Measurements from ENCODE around the gene KRTAP5-3. TPM values are rescaled to one million over a fixed set of nuclear protein-coding genes. Genes with fewer than 3 reads are reported as not detected.

Gene KRTAP5-3
- total and polyA plus RNA-seq, 9 of the 15 experiments (the other 6 are each of a cell fraction or from before 2014, with no cell fraction given) = not detected

DNA sequence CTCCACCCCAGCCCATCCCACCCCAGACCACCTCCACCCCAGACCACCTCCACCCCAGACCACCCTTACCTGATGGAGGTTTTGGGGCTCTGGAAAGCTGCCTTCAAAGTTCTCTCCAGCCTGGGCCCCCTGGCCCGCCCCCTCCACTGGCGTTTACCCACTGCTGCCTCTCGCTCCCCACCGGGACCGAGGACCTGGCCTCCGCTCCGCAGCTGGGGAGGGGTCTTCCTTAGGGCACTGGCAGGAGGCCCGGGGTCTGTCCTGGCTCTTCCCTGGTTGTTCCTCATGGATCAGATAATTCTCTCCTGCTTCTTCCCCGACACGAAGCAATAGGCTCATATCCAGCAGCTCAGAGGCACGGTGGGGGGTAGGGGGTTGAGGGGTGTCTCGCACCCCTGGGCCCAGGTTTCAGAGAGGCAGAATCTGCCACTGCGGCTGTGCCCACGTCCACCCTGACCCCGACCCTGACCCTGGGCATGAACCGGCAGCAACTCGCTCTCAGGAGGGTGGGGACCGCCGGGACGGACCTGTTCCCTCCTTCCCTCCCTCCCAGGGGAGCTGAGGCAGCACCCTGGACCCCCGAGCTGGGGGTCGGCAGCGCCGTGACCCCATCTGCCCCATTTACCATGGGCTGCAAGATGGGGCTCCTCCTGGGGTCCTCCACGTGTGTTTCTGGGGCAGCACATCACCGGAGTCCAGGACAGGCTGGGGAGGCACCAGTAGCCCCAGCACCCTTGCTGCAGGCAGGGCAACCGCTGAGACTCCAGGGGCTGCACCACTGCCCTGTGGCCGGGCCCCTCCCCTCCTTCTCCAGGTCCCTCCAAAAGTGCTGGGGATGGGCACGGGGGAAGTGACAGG lies 34.3 kb upstream of the KRTAP5-3 start (continued):
- TF ChIP-seq, protein P1, sequence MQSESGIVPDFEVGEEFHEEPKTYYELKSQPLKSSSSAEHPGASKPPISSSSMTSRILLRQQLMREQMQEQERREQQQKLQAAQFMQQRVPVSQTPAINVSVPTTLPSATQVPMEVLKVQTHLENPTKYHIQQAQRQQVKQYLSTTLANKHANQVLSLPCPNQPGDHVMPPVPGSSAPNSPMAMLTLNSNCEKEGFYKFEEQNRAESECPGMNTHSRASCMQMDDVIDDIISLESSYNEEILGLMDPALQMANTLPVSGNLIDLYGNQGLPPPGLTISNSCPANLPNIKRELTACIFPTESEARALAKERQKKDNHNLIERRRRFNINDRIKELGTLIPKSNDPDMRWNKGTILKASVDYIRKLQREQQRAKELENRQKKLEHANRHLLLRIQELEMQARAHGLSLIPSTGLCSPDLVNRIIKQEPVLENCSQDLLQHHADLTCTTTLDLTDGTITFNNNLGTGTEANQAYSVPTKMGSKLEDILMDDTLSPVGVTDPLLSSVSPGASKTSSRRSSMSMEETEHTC (IDR thresholded peaks at IDR 0.05) = no peak

DNA sequence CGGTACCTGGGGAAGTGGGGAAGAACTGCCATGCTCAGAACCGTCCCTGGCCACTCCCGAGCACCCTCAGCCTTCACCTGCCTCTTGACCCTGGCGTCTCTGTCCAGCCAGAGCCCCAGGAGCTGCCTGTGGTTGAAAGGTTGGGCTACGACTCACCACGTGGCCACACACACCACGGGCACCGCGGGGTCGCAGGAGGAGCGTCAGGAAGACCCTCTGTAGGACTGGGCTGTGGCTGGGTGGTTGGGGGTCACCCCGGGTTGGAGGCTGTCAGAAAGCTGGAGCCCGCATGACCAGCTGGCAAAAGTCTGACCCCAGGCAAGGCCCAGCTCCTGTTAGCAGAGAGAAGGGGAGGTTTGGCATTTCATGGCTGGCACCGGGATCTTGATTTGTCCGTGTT lies 32.8 kb upstream of the KRTAP5-3 start:
- no peak overlapping the region for H3K9ac ChIP-seq (ENCODE audit: insufficient read depth in 1 of 2, low read depth in 2 of 2, low read length in 2 of 2)
- ATAC-seq = no peak
- no peaks in the 10 kb centered on the region for H3K9me3 ChIP-seq (replicated peaks; ENCODE audit: control insufficient read depth, insufficient read depth, low read depth, low read length)
- peaks cover 8% of the 10 kb centered on the region for H4K20me1 ChIP-seq (replicated peaks; ENCODE audit: control insufficient read depth, insufficient read depth, low read length)
- H3K4me3 ChIP-seq = no peak overlapping the region
- peaks cover 0 to 9% of the 10 kb centered on the region in 2 experiments; a peak in 2 of 5 replicates for H3K4me1 ChIP-seq (replicated peaks in 1 of 2; ENCODE audit: control insufficient read depth in 2 of 2, insufficient read depth in 2 of 2, low read length in 2 of 2)
- intact Hi-C loops (cut with micrococcal nuclease) (no loop called here), in situ Hi-C loops (cut with MboI) (no loop called here)
- H3K79me2 ChIP-seq (ENCODE audit: control insufficient read depth, insufficient read depth, low read length) = no peaks in the 10 kb centered on the region
- no peak overlapping the region for H3K27ac ChIP-seq (ENCODE audit: extremely low read depth, low read depth, low read length)
- TF ChIP-seq SIX5 (IDR thresholded peaks at IDR 0.05; ENCODE audit: borderline replicate concordance in 1 of 2, insufficient read depth in 1 of 2, low read depth in 1 of 2, low read length in 2 of 2) (no peak), BCL6 (CRISPR knock-in tag; IDR thresholded peaks at IDR 0.05) (no peak), BRD9 (IDR thresholded peaks at IDR 0.05; ENCODE audit: low read depth, partially characterized antibody) (no peak), HDAC8 (tag; IDR thresholded peaks at IDR 0.05) (no peak), NR4A1 (CRISPR knock-in tag; IDR thresholded peaks at IDR 0.05) (no peak), NR4A1 (tag; IDR thresholded peaks at IDR 0.05) (no peak), SREBF2 (CRISPR knock-in tag; IDR thresholded peaks at IDR 0.05) (no peak), CBFA2T2 (conservative IDR thresholded peaks at IDR 0.05) (no peak), ZFP1 (CRISPR knock-in tag; IDR thresholded peaks at IDR 0.05) (no peak), SRSF1 (IDR thresholded peaks at IDR 0.05; ENCODE audit: low read depth, low read length) (no peak), KDM4B (IDR thresholded peaks at IDR 0.05; ENCODE audit: borderline replicate concordance in 2 of 2, low read depth in 1 of 2) (no peak)
- TF ChIP-seq, protein P2, sequence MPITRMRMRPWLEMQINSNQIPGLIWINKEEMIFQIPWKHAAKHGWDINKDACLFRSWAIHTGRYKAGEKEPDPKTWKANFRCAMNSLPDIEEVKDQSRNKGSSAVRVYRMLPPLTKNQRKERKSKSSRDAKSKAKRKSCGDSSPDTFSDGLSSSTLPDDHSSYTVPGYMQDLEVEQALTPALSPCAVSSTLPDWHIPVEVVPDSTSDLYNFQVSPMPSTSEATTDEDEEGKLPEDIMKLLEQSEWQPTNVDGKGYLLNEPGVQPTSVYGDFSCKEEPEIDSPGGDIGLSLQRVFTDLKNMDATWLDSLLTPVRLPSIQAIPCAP (CRISPR knock-in tag; IDR thresholded peaks at IDR 0.05; ENCODE audit: borderline replicate concordance) = no peak
- TF ChIP-seq, protein P3, sequence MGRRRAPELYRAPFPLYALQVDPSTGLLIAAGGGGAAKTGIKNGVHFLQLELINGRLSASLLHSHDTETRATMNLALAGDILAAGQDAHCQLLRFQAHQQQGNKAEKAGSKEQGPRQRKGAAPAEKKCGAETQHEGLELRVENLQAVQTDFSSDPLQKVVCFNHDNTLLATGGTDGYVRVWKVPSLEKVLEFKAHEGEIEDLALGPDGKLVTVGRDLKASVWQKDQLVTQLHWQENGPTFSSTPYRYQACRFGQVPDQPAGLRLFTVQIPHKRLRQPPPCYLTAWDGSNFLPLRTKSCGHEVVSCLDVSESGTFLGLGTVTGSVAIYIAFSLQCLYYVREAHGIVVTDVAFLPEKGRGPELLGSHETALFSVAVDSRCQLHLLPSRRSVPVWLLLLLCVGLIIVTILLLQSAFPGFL (CRISPR knock-in tag; IDR thresholded peaks at IDR 0.05) = no peak
- H2AFZ ChIP-seq (ENCODE audit: low read depth, low read length) = no peak overlapping the region
- H3K4me2 ChIP-seq (ENCODE audit: insufficient read depth, low read length) = no peak overlapping the region
- POLR2A ChIA-PET = interaction anchor here (0.6 kb wide), 1 partner anchor 36 kb away, joined by 3 read pairs; no protein-coding TSS in a partner anchor
- CTCF ChIA-PET (ENCODE audit: low intra/inter-chr PET ratio) = no interaction called here
- H3K36me3 ChIP-seq (ENCODE audit: control insufficient read depth, insufficient read depth, low read length) = no peaks in the 10 kb centered on the region
- peaks cover 8 to 66% of the 10 kb centered on the region in 2 experiments; a peak in 3 of 5 replicates for H3K27me3 ChIP-seq (ENCODE audit: control insufficient read depth in 2 of 2, insufficient read depth in 2 of 2, low read length in 2 of 2)
- BruUV-seq (replicated peaks) = no TSS peak
- no peaks in the 10 kb centered on the region for H3K9me1 ChIP-seq (ENCODE audit: control insufficient read depth, insufficient read depth, low read length)
- no peak for DNase-seq (ENCODE audit: extremely low read depth in 1 of 4, low spot score in 3 of 4)
- 4% methylated on average over 15 of the region's 15 CpGs for WGBS (ENCODE audit: insufficient coverage, low coverage, missing lambda C conversion rate)
- no peak for FAIRE-seq

Data from K562 (cell line).